DND-41 (cell line): ENCODE results near the gene TMEM178B.

Source experiments
- ATAC-seq: fragments of 200-7000 bp; cut with Tn5 transposase; 3 replicates; pipeline ENCODE4 v1.9.1; 2021; ENCODE audit warnings: low read depth; ENCODE audit not compliant: insufficient read depth
- DNase-seq: peaks from one replicate; pipeline ENCODE4 v3.0.0-alpha.2; 2020
- H2AFZ ChIP-seq: 2 replicates; pipeline ENCODE4 v1.6.0; 2012; ENCODE audit warnings: low read depth, low read length
- H3K27ac ChIP-seq: 2 replicates; pipeline ENCODE4 v1.5.1; 2012; ENCODE audit warnings: low read length, inconsistent platforms
- H3K27me3 ChIP-seq: fragments of 200-600 bp; sonication (generic); 2 replicates; pipeline ENCODE4 v1.6.0; 2012; ENCODE audit warnings: low read length, mild to moderate bottlenecking, inconsistent platforms; ENCODE audit not compliant: insufficient read depth, poor library complexity
- H3K36me3 ChIP-seq: 2 replicates; pipeline ENCODE4 v1.5.1; 2012; ENCODE audit warnings: low read length, inconsistent platforms; ENCODE audit not compliant: insufficient read depth
- H3K4me1 ChIP-seq: 2 replicates; pipeline ENCODE4 v1.5.1; 2012; ENCODE audit warnings: mild to moderate bottlenecking, low read length; ENCODE audit not compliant: insufficient read depth
- H3K4me2 ChIP-seq: 2 replicates; pipeline ENCODE4 v1.6.0; 2012; ENCODE audit warnings: mild to moderate bottlenecking, moderate library complexity, low read length, inconsistent platforms; ENCODE audit not compliant: insufficient read depth
- H3K4me3 ChIP-seq, 2 experiments: fragments of 200-600 bp in 1 of 2; shearing (Covaris generic) in 1 of 2; 2 replicates each; pipeline ENCODE4 v1.5.1; 2012 to 2016; ENCODE audit warnings: inconsistent platforms in 2 of 2, low read length in 2 of 2, mild to moderate bottlenecking in 2 of 2, low read depth in 1 of 2, moderate library complexity in 1 of 2
- H3K79me2 ChIP-seq: 2 replicates; pipeline ENCODE4 v1.6.0; 2012; ENCODE audit warnings: low read length, inconsistent platforms; ENCODE audit not compliant: insufficient read depth
- H3K9ac ChIP-seq: 2 replicates; pipeline ENCODE4 v1.6.0; 2012; ENCODE audit warnings: low read depth, mild to moderate bottlenecking, inconsistent platforms, low read length, moderate library complexity
- H3K9me3 ChIP-seq: 2 replicates; pipeline ENCODE4 v1.5.1; 2012; ENCODE audit warnings: low read length, moderate library complexity, mild to moderate bottlenecking, inconsistent platforms; ENCODE audit not compliant: insufficient read depth, severe bottlenecking
- H4K20me1 ChIP-seq: 2 replicates; pipeline ENCODE4 v1.6.0; 2012; ENCODE audit warnings: low read length; ENCODE audit not compliant: insufficient read depth
- CTCF ChIP-seq: IDR thresholded peaks from 2 replicates; pipeline ENCODE4 v1.5.1; 2012; ENCODE audit warnings: borderline replicate concordance, low read length, moderate library complexity, mild to moderate bottlenecking; ENCODE audit not compliant: poor library complexity, severe bottlenecking; ENCODE audit errors: extremely low read depth
- EZH2 ChIP-seq: IDR thresholded peaks from 3 replicates; pipeline ENCODE4 v1.6.1; 2012; ENCODE audit warnings: borderline replicate concordance, low read depth, mild to moderate bottlenecking, moderate library complexity, low read length, inconsistent platforms; ENCODE audit not compliant: severe bottlenecking

TMEM178B gene

GRCh38 chr7:141218941-141219340 is 145.1 kb downstream of the TMEM178B start:
- no peak overlapping the region for H3K9ac ChIP-seq
- H3K9me3 ChIP-seq: no peaks in the 10 kb centered on the region
- H2AFZ ChIP-seq: no peak overlapping the region
- no peak for TF ChIP-seq CTCF
- TF ChIP-seq EZH2: no peak
- H3K4me1 ChIP-seq: no peaks in the 10 kb centered on the region
- H4K20me1 ChIP-seq: no peaks in the 10 kb centered on the region
- no peaks in the 10 kb centered on the region for H3K79me2 ChIP-seq
- no peaks in the 10 kb centered on the region for H3K36me3 ChIP-seq
- no peak overlapping the region for H3K4me3 ChIP-seq
- no peak overlapping the region for H3K4me2 ChIP-seq
- ATAC-seq: no peak
- H3K27me3 ChIP-seq: no peaks in the 10 kb centered on the region
- H3K27ac ChIP-seq: no peak overlapping the region
- no peak for DNase-seq

- Histone ChIP-seq H3K27ac (no peak overlapping the region), H2AFZ (no peak overlapping the region), H3K9me3 (no peaks in the 10 kb centered on the region), H4K20me1 (no peaks in the 10 kb centered on the region), H3K4me3 (no peak overlapping the region), H3K79me2 (no peaks in the 10 kb centered on the region), H3K9ac (no peak overlapping the region), H3K4me1 (no peaks in the 10 kb centered on the region), H3K27me3 (no peaks in the 10 kb centered on the region), H3K36me3 (no peaks in the 10 kb centered on the region), H3K4me2 (no peak overlapping the region)
- no peak for DNase-seq
- ATAC-seq: no peak
- TF ChIP-seq CTCF (no peak), EZH2 (no peak)
Observed at GRCh38 chr7:141220263-141220880, 146.5 kb downstream of the TMEM178B start.

GRCh38 chr7:141221007-141221612 is 147.2 kb downstream of the TMEM178B start:
- no peaks in the 10 kb centered on the region for H3K9me3 ChIP-seq
- H3K4me2 ChIP-seq: no peak overlapping the region
- H3K4me1 ChIP-seq: no peaks in the 10 kb centered on the region
- H3K4me3 ChIP-seq: no peak overlapping the region
- ATAC-seq (peak; percentile 61; the same call in 2 of the 3 replicates), DNase-seq (peak; percentile 31)
- H3K27ac ChIP-seq: no peak overlapping the region
- H2AFZ ChIP-seq: no peak overlapping the region
- no peak overlapping the region for H3K9ac ChIP-seq
- no peaks in the 10 kb centered on the region for H4K20me1 ChIP-seq
- no peaks in the 10 kb centered on the region for H3K79me2 ChIP-seq
- TF ChIP-seq CTCF: no peak
- no peak for TF ChIP-seq EZH2
- no peaks in the 10 kb centered on the region for H3K36me3 ChIP-seq
- H3K27me3 ChIP-seq: no peaks in the 10 kb centered on the region
